C1 segment of cervical spinal cord (tissue), 14 donors: ENCODE data around the gene TRPC4AP.
A peak's percentile ranks its signal among the peaks of the same experiment; 100 is the strongest.

Experiments
- DNase-seq, 14 donors: peaks; one replicate each; lab custom pipeline; 2025; lab: John Stamatoyannopoulos, UW

Gene TRPC4AP

GRCh38 chr20:35017099-35017835 is 75.3 kb downstream of the TRPC4AP start:
- no peak for DNase-seq

GRCh38 chr20:35015863-35016193 is 76.8 kb downstream of the TRPC4AP start:
- no peak for DNase-seq

- DNase-seq, result no peak
Measured at GRCh38 chr20:35014537-35014936, 78.1 kb downstream of the TRPC4AP start.

- DNase-seq, result no peak
Measured at GRCh38 chr20:35013421-35014411, 78.9 kb downstream of the TRPC4AP start.

GRCh38 chr20:35012227-35013069 is 80.2 kb downstream of the TRPC4AP start:
- DNase-seq, result no peak

- DNase-seq, result no peak
Measured at GRCh38 chr20:35011589-35012226, 80.9 kb downstream of the TRPC4AP start.

- DNase-seq, result no peak
Measured at GRCh38 chr20:35010405-35011192, 82.0 kb downstream of the TRPC4AP start.

GRCh38 chr20:35009665-35010328 is 82.8 kb downstream of the TRPC4AP start:
- DNase-seq, result no peak

GRCh38 chr20:35008411-35009342 is 83.9 kb downstream of the TRPC4AP start:
- DNase-seq, result peak in 5 of 14 donors; percentile 19 to 76 (median 33)

- no peak for DNase-seq
Measured at GRCh38 chr20:35007891-35008290, 84.7 kb downstream of the TRPC4AP start.

- DNase-seq, result peak in 1 of 14 donors; percentile 33
Measured at GRCh38 chr20:35007413-35007812, 85.2 kb downstream of the TRPC4AP start.

GRCh38 chr20:35006531-35006971 is 86.1 kb downstream of the TRPC4AP start:
- DNase-seq, result no peak

GRCh38 chr20:35006009-35006408 is 86.6 kb downstream of the TRPC4AP start:
- no peak for DNase-seq

GRCh38 chr20:35005463-35005961 is 87.1 kb downstream of the TRPC4AP start:
- DNase-seq, result peak in 1 of 14 donors; percentile 59

- DNase-seq, result no peak
Measured at GRCh38 chr20:35004749-35005462, 87.7 kb downstream of the TRPC4AP start.

GRCh38 chr20:35004051-35004725 is 88.4 kb downstream of the TRPC4AP start:
- DNase-seq, result no peak
